ENCODE data around the gene AIFM3.

DNA sequence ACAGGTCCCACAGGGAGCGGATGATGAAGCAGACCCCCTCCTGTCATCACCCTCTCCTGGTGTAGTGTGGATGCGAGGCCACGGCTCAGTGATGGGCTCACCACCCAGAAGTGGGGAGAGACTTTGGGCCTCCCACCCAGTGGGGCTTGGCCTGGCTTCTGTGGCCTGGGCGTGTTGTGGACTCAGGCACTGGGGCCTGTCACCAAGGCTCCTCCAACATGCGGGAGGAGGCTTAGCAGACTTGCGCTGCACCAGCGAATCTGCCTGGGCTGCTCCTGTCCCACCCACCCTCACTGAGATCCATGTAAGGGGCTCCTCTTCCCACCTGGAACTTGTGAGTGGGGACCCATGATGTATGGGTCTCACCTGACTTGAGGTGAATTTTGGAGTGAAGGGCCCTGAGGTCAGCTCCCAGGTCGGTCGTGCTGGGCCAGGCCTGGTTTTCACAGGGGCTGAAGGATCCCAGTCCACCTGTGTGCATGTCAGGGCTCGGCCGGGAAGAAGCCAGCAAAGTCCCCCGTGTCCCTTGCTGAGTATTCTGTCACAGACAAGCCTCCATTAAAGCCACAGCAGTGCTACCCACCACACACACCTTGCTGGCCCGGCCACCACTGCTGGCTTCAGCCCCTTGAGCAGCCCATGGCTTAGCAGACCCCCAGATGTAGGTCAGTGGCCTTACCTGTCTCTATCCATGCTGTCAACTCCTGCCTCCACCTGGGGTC, 30.6 kb downstream of the AIFM3 start:
- TF ChIP-seq, protein P1, sequence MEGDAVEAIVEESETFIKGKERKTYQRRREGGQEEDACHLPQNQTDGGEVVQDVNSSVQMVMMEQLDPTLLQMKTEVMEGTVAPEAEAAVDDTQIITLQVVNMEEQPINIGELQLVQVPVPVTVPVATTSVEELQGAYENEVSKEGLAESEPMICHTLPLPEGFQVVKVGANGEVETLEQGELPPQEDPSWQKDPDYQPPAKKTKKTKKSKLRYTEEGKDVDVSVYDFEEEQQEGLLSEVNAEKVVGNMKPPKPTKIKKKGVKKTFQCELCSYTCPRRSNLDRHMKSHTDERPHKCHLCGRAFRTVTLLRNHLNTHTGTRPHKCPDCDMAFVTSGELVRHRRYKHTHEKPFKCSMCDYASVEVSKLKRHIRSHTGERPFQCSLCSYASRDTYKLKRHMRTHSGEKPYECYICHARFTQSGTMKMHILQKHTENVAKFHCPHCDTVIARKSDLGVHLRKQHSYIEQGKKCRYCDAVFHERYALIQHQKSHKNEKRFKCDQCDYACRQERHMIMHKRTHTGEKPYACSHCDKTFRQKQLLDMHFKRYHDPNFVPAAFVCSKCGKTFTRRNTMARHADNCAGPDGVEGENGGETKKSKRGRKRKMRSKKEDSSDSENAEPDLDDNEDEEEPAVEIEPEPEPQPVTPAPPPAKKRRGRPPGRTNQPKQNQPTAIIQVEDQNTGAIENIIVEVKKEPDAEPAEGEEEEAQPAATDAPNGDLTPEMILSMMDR (IDR thresholded peaks at IDR 0.05 in 8 of 11, conservative IDR thresholded peaks at IDR 0.05 in 3 of 11) = no peak
- peak in 2 of 3 donors; percentile 32 to 59 for TF ChIP-seq POLR2AphosphoS5 (IDR thresholded peaks at IDR 0.05)

All from spleen (tissue), 7 donors.